SH-SY5Y (cell line): ENCODE measurements around the gene CD52.

Experiments
- GATA2 ChIP-seq: IDR thresholded peaks from 2 replicates; pipeline ENCODE4 v1.6.1; 2011; ENCODE audit warnings: mild to moderate bottlenecking, low read depth, low read length
- GATA3 ChIP-seq: IDR thresholded peaks from 2 replicates; pipeline ENCODE4 v1.6.1; 2011; ENCODE audit warnings: low read depth, mild to moderate bottlenecking, low read length, moderate library complexity

- TF ChIP-seq GATA2 (no peak), GATA3 (no peak)
Measured at GRCh38 chr1:26354972-26355371, 37.2 kb downstream of the CD52 start.
